GM12891 (cell line): ENCODE measurements around the gene ACP2.

Experiments
- DNase-seq: peaks from one replicate; pipeline ENCODE4 v3.0.0; 2011; ENCODE audit warnings: low spot score; ENCODE audit not compliant: insufficient read length
- FAIRE-seq: peaks from 2 replicates; lab custom pipeline; 2011; peaks lifted over from hg19 to GRCh38; lab: Jason Lieb, UNC
- PAX5 ChIP-seq: IDR thresholded peaks from 2 replicates; pipeline ENCODE4 v1.6.1; 2011; ENCODE audit warnings: low read length, moderate library complexity, mild to moderate bottlenecking; ENCODE audit not compliant: insufficient read depth, severe bottlenecking
- POLR2A ChIP-seq: IDR thresholded peaks from 2 replicates; pipeline ENCODE4 v1.6.1; 2011; ENCODE audit warnings: low read depth, low read length, control low read depth
- POLR2AphosphoS5 ChIP-seq: IDR thresholded peaks from 2 replicates; pipeline ENCODE4 v1.6.1; 2011; ENCODE audit warnings: low read depth, low read length, control low read depth
- POU2F2 ChIP-seq: IDR thresholded peaks from 2 replicates; pipeline ENCODE4 v1.6.1; 2011; ENCODE audit warnings: low read depth, mild to moderate bottlenecking, control low read depth, low read length, moderate library complexity
- SPI1 ChIP-seq: IDR thresholded peaks from 2 replicates; pipeline ENCODE4 v1.6.1; 2011; ENCODE audit warnings: low read depth, low read length, control low read depth
- TAF1 ChIP-seq: IDR thresholded peaks from 2 replicates; pipeline ENCODE4 v1.6.1; 2011; ENCODE audit warnings: low read depth, low read length, control low read depth

The ACP2 gene

GRCh38 chr11:47269829-47270305 lies 21.3 kb upstream of the ACP2 start, which contains the start of gene MADD:
Gene MADD (plus strand): TSS chr11:47270133.
- DNase-seq (peak; percentile 95), FAIRE-seq (peak; percentile 80)
- TF ChIP-seq POLR2AphosphoS5 (peak; percentile 74), PAX5 (no peak), POLR2A (peak; percentile 69), POU2F2 (peak; percentile 35; the same call in 1 of the 2 replicates), SPI1 (no peak)

- DNase-seq (peak; percentile 85), FAIRE-seq (peak; percentile 89)
- TF ChIP-seq POU2F2 (no peak), POLR2A (0 out of 2 replicates have a peak, but pooled peaks have one; percentile 31), SPI1 (peak; percentile 19; the same call in 1 of the 2 replicates)
These were observed 20.6 kb upstream of the ACP2 start for GRCh38 chr11:47269002-47269828.

- DNase-seq (no peak), FAIRE-seq (no peak)
- TF ChIP-seq SPI1 (peak; percentile 85), POLR2A (no peak), TAF1 (no peak)
These were observed 19.9 kb upstream of the ACP2 start for GRCh38 chr11:47268448-47269001.

GRCh38 chr11:47267876-47268275 lies 19.3 kb upstream of the ACP2 start:
- FAIRE-seq (no peak), DNase-seq (no peak)
- TF ChIP-seq POLR2AphosphoS5 (no peak), PAX5 (no peak), SPI1 (no peak), TAF1 (no peak), POU2F2 (no peak), POLR2A (no peak)

GRCh38 chr11:47264521-47264920 lies 15.9 kb upstream of the ACP2 start:
- FAIRE-seq = no peak
- DNase-seq = no peak
- TF ChIP-seq POLR2A = no peak
- no peak for TF ChIP-seq POU2F2

GRCh38 chr11:47264119-47264518 lies 15.5 kb upstream of the ACP2 start:
- FAIRE-seq (no peak), DNase-seq (no peak)
- TF ChIP-seq POLR2A (no peak), PAX5 (no peak), SPI1 (no peak), POLR2AphosphoS5 (no peak), TAF1 (no peak)

GRCh38 chr11:47261291-47261800 lies 12.7 kb upstream of the ACP2 start:
- FAIRE-seq (no peak), DNase-seq (no peak)
- TF ChIP-seq TAF1 = no peak
- TF ChIP-seq POLR2A = no peak
- TF ChIP-seq POU2F2 = no peak
- no peak for TF ChIP-seq SPI1
- no peak for TF ChIP-seq PAX5
- no peak for TF ChIP-seq POLR2AphosphoS5

GRCh38 chr11:47260366-47260765 lies 11.8 kb upstream of the ACP2 start:
- DNase-seq (no peak), FAIRE-seq (no peak)
- TF ChIP-seq POLR2AphosphoS5 = no peak
- no peak for TF ChIP-seq POLR2A
- no peak for TF ChIP-seq PAX5
- TF ChIP-seq TAF1 = no peak
- no peak for TF ChIP-seq POU2F2
- TF ChIP-seq SPI1 = no peak

GRCh38 chr11:47259232-47259977 lies 10.8 kb upstream of the ACP2 start:
- FAIRE-seq (no peak), DNase-seq (no peak)
- TF ChIP-seq POLR2AphosphoS5 = no peak
- no peak for TF ChIP-seq TAF1
- TF ChIP-seq SPI1 = no peak
- no peak for TF ChIP-seq PAX5
- TF ChIP-seq POLR2A = no peak
- no peak for TF ChIP-seq POU2F2
